SK-N-SH (cell line): ENCODE measurements around the gene NEMF. TPM values are rescaled to one million over a fixed set of nuclear protein-coding genes. Genes with fewer than 3 reads are reported as not detected.

ENCODE experiments used
- CTCF ChIA-PET: fragments of 300-600, 350-600 bp; formaldehyde crosslinking; extraction: SDS; loops from one replicate; lab custom pipeline; 2021; lab: Yijun Ruan, JAX
- POLR2A ChIA-PET: fragments of 350-600 bp; sonication (Branson Sonifier 250); formaldehyde crosslinking; extraction: SDS; loops from one replicate; lab custom pipeline; 2020; ENCODE audit warnings: antibody characterized with exemption, inconsistent platforms; lab: Yijun Ruan, JAX
- DNase-seq: peaks from one replicate; pipeline ENCODE4 v3.0.0; 2012
- H2AFZ ChIP-seq: fragments of 200-600 bp; sonication (generic); 2 replicates; pipeline ENCODE4 v1.8.1; 2016; ENCODE audit warnings: antibody characterized with exemption, mild to moderate bottlenecking, low read depth
- H3F3A ChIP-seq: fragments of 200-600 bp; sonication (generic); replicated peaks from 2 replicates; pipeline ENCODE3; 2016; ENCODE audit warnings: antibody characterized with exemption, mild to moderate bottlenecking; ENCODE audit not compliant: insufficient read depth
- H3K27ac ChIP-seq, 2 experiments: fragments of 200-500 bp in 1 of 2; fragments of 200-600 bp in 1 of 2; sonication (Bioruptor generic) in 1 of 2; sonication (generic), shearing (Covaris generic) in 1 of 2; 2 replicates each; pipeline versions ENCODE4 v1.5.1 to v1.6.1; 2014 to 2016; ENCODE audit warnings: low read depth in 2 of 2, inconsistent platforms in 1 of 2, low read length in 1 of 2, mild to moderate bottlenecking in 1 of 2, mixed read lengths in 1 of 2
- H3K27me3 ChIP-seq: fragments of 200-600 bp; sonication (generic), shearing (Covaris generic); 2 replicates; pipeline ENCODE4 v1.6.1; 2016; ENCODE audit warnings: mixed run types; ENCODE audit not compliant: insufficient read depth
- H3K36me3 ChIP-seq, 2 experiments: fragments of 200-500 bp in 1 of 2; fragments of 200-600 bp in 1 of 2; sonication (Bioruptor generic) in 1 of 2; sonication (generic) in 1 of 2; replicated peaks in 1 of 2; 2 replicates each; pipeline versions ENCODE3 to v1.5.1; 2014 to 2016; ENCODE audit warnings: low read length in 1 of 2, mild to moderate bottlenecking in 1 of 2; ENCODE audit not compliant: insufficient read depth in 2 of 2, control insufficient read depth in 1 of 2
- H3K4me1 ChIP-seq, 2 experiments: fragments of 200-500 bp in 1 of 2; fragments of 200-600 bp in 1 of 2; sonication (Bioruptor generic) in 1 of 2; sonication (generic), shearing (Covaris generic) in 1 of 2; 2 replicates each; pipeline versions ENCODE4 v1.5.1 to v1.6.1; 2014 to 2016; ENCODE audit warnings: low read depth in 1 of 2, low read length in 1 of 2, mixed run types in 1 of 2; ENCODE audit not compliant: insufficient read depth in 2 of 2, control insufficient read depth in 1 of 2
- H3K4me2 ChIP-seq: fragments of 200-600 bp; sonication (generic), shearing (Covaris generic); 2 replicates; pipeline ENCODE4 v1.6.1; 2017; ENCODE audit warnings: mixed run types
- H3K4me3 ChIP-seq, 2 experiments: fragments of 200-500 bp in 1 of 2; fragments of 200-600 bp in 1 of 2; sonication (Bioruptor generic) in 1 of 2; sonication (generic), shearing (Covaris generic) in 1 of 2; 2 replicates each; pipeline versions ENCODE4 v1.5.1 to v1.8.1; 2014 to 2016; ENCODE audit warnings: low read depth in 2 of 2, inconsistent platforms in 1 of 2, low read length in 1 of 2, mild to moderate bottlenecking in 1 of 2, mixed read lengths in 1 of 2, moderate library complexity in 1 of 2
- H3K79me2 ChIP-seq: fragments of 200-600 bp; sonication (generic); 2 replicates; pipeline ENCODE4 v1.8.1; 2017; ENCODE audit warnings: mild to moderate bottlenecking; ENCODE audit not compliant: insufficient read depth
- H3K9ac ChIP-seq: fragments of 200-600 bp; sonication (generic); 2 replicates; pipeline ENCODE4 v1.6.1; 2017; ENCODE audit warnings: mixed run types
- H3K9me2 ChIP-seq: fragments of 200-600 bp; sonication (generic); 2 replicates; pipeline ENCODE4 v1.6.1; 2017; ENCODE audit warnings: mixed run types
- H3K9me3 ChIP-seq: fragments of 200-600 bp; sonication (generic); 2 replicates; pipeline ENCODE4 v1.6.1; 2017; ENCODE audit warnings: mixed run types, mild to moderate bottlenecking, moderate library complexity
- H4K20me1 ChIP-seq: fragments of 200-600 bp; sonication (generic); 2 replicates; pipeline ENCODE4 v1.6.1; 2017; ENCODE audit warnings: mild to moderate bottlenecking, mixed run types; ENCODE audit not compliant: insufficient read depth
- CHD2 ChIP-seq: fragments of 150-350 bp; IDR thresholded peaks from 2 replicates; pipeline ENCODE4 v1.6.1; 2018; ENCODE audit warnings: low read length; ENCODE audit not compliant: partially characterized antibody
- CTCF ChIP-seq: fragments of 200-600 bp; sonication (generic); IDR thresholded peaks from 2 replicates; pipeline ENCODE4 v1.6.1; 2017; ENCODE audit warnings: antibody characterized with exemption, mild to moderate bottlenecking, moderate library complexity
- ELF1 ChIP-seq: IDR thresholded peaks from 2 replicates; pipeline ENCODE4 v1.4.0; 2012
- EP300 ChIP-seq, 2 experiments: IDR thresholded peaks; 2 replicates each; pipeline versions ENCODE4 v1.4.0 to v1.6.1; 2012; ENCODE audit warnings: borderline replicate concordance in 1 of 2, low read depth in 1 of 2, low read length in 1 of 2
- EZH2phosphoT487 ChIP-seq: fragments of 200-600 bp; sonication (generic); IDR thresholded peaks from 2 replicates; pipeline ENCODE4 v1.6.1; 2017; ENCODE audit warnings: low read depth, mixed run types, mild to moderate bottlenecking, antibody characterized with exemption, moderate library complexity, borderline replicate concordance
- FOXJ3 ChIP-seq: sonication (generic); formaldehyde crosslinking; IDR thresholded peaks from 2 replicates; pipeline ENCODE4 v1.5.1; 2020; ENCODE audit warnings: mild to moderate bottlenecking, missing genetic modification reagents
- FOXM1 ChIP-seq: IDR thresholded peaks from 2 replicates; pipeline ENCODE4 v1.4.0; 2012; ENCODE audit warnings: low read depth, mild to moderate bottlenecking
- GABPA ChIP-seq: IDR thresholded peaks from 2 replicates; pipeline ENCODE4 v1.4.0; 2012; ENCODE audit warnings: low read depth, mild to moderate bottlenecking
- MAX ChIP-seq: IDR thresholded peaks from 2 replicates; pipeline ENCODE4 v1.4.0; 2012; ENCODE audit warnings: low read depth
- NFIC ChIP-seq: IDR thresholded peaks from 2 replicates; pipeline ENCODE4 v1.4.0; 2012; ENCODE audit warnings: borderline replicate concordance
- NRF1 ChIP-seq: IDR thresholded peaks from 2 replicates; pipeline ENCODE4 v1.6.1; 2012; ENCODE audit warnings: low read depth, mild to moderate bottlenecking, low read length
- PBX3 ChIP-seq: IDR thresholded peaks from 2 replicates; pipeline ENCODE4; 2012
- POLR2AphosphoS5 ChIP-seq: IDR thresholded peaks from 2 replicates; pipeline ENCODE4 v1.6.1; 2012; ENCODE audit warnings: low read depth, low read length
- RAD21 ChIP-seq: IDR thresholded peaks from 2 replicates; pipeline ENCODE4 v1.6.1; 2012; ENCODE audit warnings: mild to moderate bottlenecking, low read length
- RFX5 ChIP-seq: IDR thresholded peaks from 2 replicates; pipeline ENCODE4 v1.6.1; 2012; ENCODE audit warnings: mild to moderate bottlenecking, improper control_type of control experiment, low read length
- RXRA ChIP-seq: IDR thresholded peaks from 2 replicates; pipeline ENCODE4 v1.4.0; 2012; ENCODE audit warnings: low read depth, mild to moderate bottlenecking, borderline replicate concordance
- SIN3A ChIP-seq: IDR thresholded peaks from 2 replicates; pipeline ENCODE4 v1.6.1; 2012; ENCODE audit warnings: low read depth, mild to moderate bottlenecking, low read length, moderate library complexity, borderline replicate concordance
- SMC3 ChIP-seq: IDR thresholded peaks from 2 replicates; pipeline ENCODE4 v1.6.1; 2012; ENCODE audit warnings: low read depth, low read length, improper control_type of control experiment
- TAF1 ChIP-seq: IDR thresholded peaks from 2 replicates; pipeline ENCODE4 v1.6.1; 2012; ENCODE audit warnings: low read depth, mild to moderate bottlenecking, low read length, moderate library complexity, borderline replicate concordance
- TEAD4 ChIP-seq: IDR thresholded peaks from 2 replicates; pipeline ENCODE4 v1.4.0; 2012; ENCODE audit warnings: mild to moderate bottlenecking, borderline replicate concordance; ENCODE audit not compliant: insufficient read depth
- USF1 ChIP-seq: IDR thresholded peaks from 2 replicates; pipeline ENCODE4 v1.4.0; 2012; ENCODE audit warnings: low read depth, borderline replicate concordance
- USF2 ChIP-seq: fragments of 150-350 bp; IDR thresholded peaks from 2 replicates; pipeline ENCODE4 v1.6.1; 2017; ENCODE audit warnings: antibody characterized with exemption, low read length, low read depth, borderline replicate concordance
- ZBTB33 ChIP-seq: IDR thresholded peaks from 2 replicates; pipeline ENCODE4 v1.4.0; 2012; ENCODE audit warnings: low read depth, borderline replicate concordance
- WGBS: methylation state at CpG from one replicate; pipeline ENCODE4 v1.1.6; 2017; ENCODE audit warnings: low lambda C conversion rate; 5-methylcytosine and 5-hydroxymethylcytosine counted together
- polyA plus RNA-seq, 3 experiments: library from polyadenylated mRNA; depleted of rRNA; stranded (reverse); fragments of >200 nt; gene quantifications; 2 replicates each; pipeline ENCODE4 v1.2.3, GENCODE V29; 2012

The NEMF gene
- polyA plus RNA-seq, 1 of the 3 experiments (the other 2 are of a cell fraction): 14.0 TPM

- Histone ChIP-seq H3K36me3 (peaks cover 19 to 23% of the 10 kb centered on the region in 2 experiments), H3K9ac (0 out of 2 replicates have a peak overlapping the region, but pooled peaks have one; percentile 90), H3K9me3 (no peaks in the 10 kb centered on the region), H3K27ac (no peak overlapping the region), H3K27me3 (no peaks in the 10 kb centered on the region), H3F3A (peaks cover 19% of the 10 kb centered on the region), H3K4me1 (peaks cover 0 to 3% of the 10 kb centered on the region in 2 experiments; a peak in 3 of 4 replicates), H3K79me2 (peaks cover 38% of the 10 kb centered on the region), H3K9me2 (no peaks in the 10 kb centered on the region), H4K20me1 (no peaks in the 10 kb centered on the region), H2AFZ (peak overlapping the region; percentile 97), H3K4me3 (peak overlapping the region; percentile 85 to 87), H3K4me2 (peak overlapping the region; percentile 86; the same call in 1 of the 2 replicates)
- DNase-seq: peak; percentile 69
- ChIA-PET POLR2A (interaction anchor here (0.6 to 2.1 kb wide), 3 partner anchors 9 to 1380 kb away, joined by 3 to 18 read pairs (median 4); partner anchors contain the start of gene ARF6), CTCF (interaction anchor here (0.6 to 14.5 kb wide), 31 partner anchors 8 to 715 kb away, joined by 3 to 202 read pairs (median 4); partner anchors contain the start of genes DNAAF2 and VCPKMT)
- WGBS: 19% methylated on average over 5 of the region's 27 CpGs
- TF ChIP-seq CHD2 (peak; percentile 41), EP300 (IDR thresholded peaks at IDR 0.05; ENCODE audit: borderline replicate concordance in 1 of 2, low read depth in 1 of 2, low read length in 1 of 2) (no peak), PBX3 (no peak), GABPA (no peak), MAX (peak; percentile 92), ZBTB33 (no peak), USF1 (no peak), POLR2AphosphoS5 (no peak), CTCF (peak; percentile 90), SMC3 (peak; percentile 59), FOXM1 (no peak), RFX5 (no peak), TAF1 (peak; percentile 41; the same call in 1 of the 2 replicates), SIN3A (no peak; the same call in 1 of the 2 replicates), RAD21 (peak; percentile 58), TEAD4 (peak; percentile 94), NFIC (no peak), RXRA (no peak), NRF1 (no peak), USF2 (no peak), FOXJ3 (CRISPR knock-in tag) (0 out of 2 replicates have a peak, but pooled peaks have one; percentile 29), EZH2phosphoT487 (no peak), ELF1 (no peak)
These were observed 1.2 kb upstream of the NEMF start for GRCh38 chr14:49853572-49854375.
